ENCODE data around the gene FHAD1. TPM values are rescaled to one million over a fixed set of nuclear protein-coding genes. Genes with fewer than 3 reads are reported as not detected.

Gene FHAD1
- total RNA-seq, 1 donor from 2014 or later = not detected

- Histone ChIP-seq H3K36me3 (ENCODE audit: control insufficient read depth, insufficient read depth, low read length) (no peaks in the 10 kb centered on the region), H3K27me3 (ENCODE audit: control insufficient read depth, insufficient read depth, low read length) (no peaks in the 10 kb centered on the region), H3K4me3 (ENCODE audit: low read depth, low read length) (no peak overlapping the region)
- TF ChIP-seq CTCF (IDR thresholded peaks at IDR 0.05; ENCODE audit: insufficient read depth, low read length, severe bottlenecking) = no peak
- FAIRE-seq = peak; percentile 90
- DNase-seq (ENCODE audit: low read depth) = no peak
Observed at GRCh38 chr1:15325375-15326085, 78.5 kb downstream of the FHAD1 start.

- TF ChIP-seq CTCF (IDR thresholded peaks at IDR 0.05; ENCODE audit: insufficient read depth, low read length, severe bottlenecking) = no peak
- DNase-seq (ENCODE audit: low read depth) (no peak), FAIRE-seq (no peak)
- Histone ChIP-seq H3K36me3 (ENCODE audit: control insufficient read depth, insufficient read depth, low read length) (no peaks in the 10 kb centered on the region), H3K4me3 (ENCODE audit: low read depth, low read length) (no peak overlapping the region), H3K27me3 (ENCODE audit: control insufficient read depth, insufficient read depth, low read length) (no peaks in the 10 kb centered on the region)
Observed at GRCh38 chr1:15326691-15327588, 79.9 kb downstream of the FHAD1 start.

GRCh38 chr1:15328351-15329103, 81.5 kb downstream of the FHAD1 start:
- FAIRE-seq = no peak
- no peak for TF ChIP-seq CTCF (IDR thresholded peaks at IDR 0.05; ENCODE audit: insufficient read depth, low read length, severe bottlenecking)
- H3K27me3 ChIP-seq (ENCODE audit: control insufficient read depth, insufficient read depth, low read length) = no peaks in the 10 kb centered on the region
- H3K36me3 ChIP-seq (ENCODE audit: control insufficient read depth, insufficient read depth, low read length) = no peaks in the 10 kb centered on the region
- no peak overlapping the region for H3K4me3 ChIP-seq (ENCODE audit: low read depth, low read length)
- peak; percentile 36 for DNase-seq (ENCODE audit: low read depth)

- no peaks in the 10 kb centered on the region for H3K36me3 ChIP-seq (ENCODE audit: control insufficient read depth, insufficient read depth, low read length)
- H3K4me3 ChIP-seq (ENCODE audit: low read depth, low read length) = no peak overlapping the region
- H3K27me3 ChIP-seq (ENCODE audit: control insufficient read depth, insufficient read depth, low read length) = no peaks in the 10 kb centered on the region
- FAIRE-seq = no peak
- DNase-seq (ENCODE audit: low read depth) = no peak
- peak; percentile 23 for TF ChIP-seq CTCF (IDR thresholded peaks at IDR 0.05; ENCODE audit: insufficient read depth, low read length, severe bottlenecking)
Observed at GRCh38 chr1:15329104-15329820, 82.2 kb downstream of the FHAD1 start.

- DNase-seq (ENCODE audit: low read depth) (peak; percentile 88), FAIRE-seq (no peak)
- H3K4me3 ChIP-seq (ENCODE audit: low read depth, low read length) = no peak overlapping the region
- no peak for TF ChIP-seq CTCF (IDR thresholded peaks at IDR 0.05; ENCODE audit: insufficient read depth, low read length, severe bottlenecking)
- no peaks in the 10 kb centered on the region for H3K27me3 ChIP-seq (ENCODE audit: control insufficient read depth, insufficient read depth, low read length)
- no peaks in the 10 kb centered on the region for H3K36me3 ChIP-seq (ENCODE audit: control insufficient read depth, insufficient read depth, low read length)
Observed at GRCh38 chr1:15330028-15330427, 83.0 kb downstream of the FHAD1 start.

Data from bronchial epithelial cell (primary cell).